Pancreas (tissue), 10 donors: ENCODE data around the gene SDF2. TPM values are rescaled to one million over a fixed set of nuclear protein-coding genes. Genes with fewer than 3 reads are reported as not detected.
"Not testable (repeated sequence)": the region's sequence is repeated elsewhere in the genome, so short reads cannot be mapped to it uniquely, and the experiment has no call there.

Experiments
- ATAC-seq, 4 donors: fragments of 200-7000 bp; cut with Tn5 transposase; one replicate each; pipeline versions ENCODE4 v1.8.0 to v1.9.1; 2020; ENCODE audit warnings: mild to moderate bottlenecking in 4 of 4, moderate library complexity in 4 of 4
- DNase-seq, 6 donors: peaks; one replicate each; pipeline ENCODE4 v3.0.0-alpha.2; 2020
- FAIRE-seq: peaks from 2 replicates; lab custom pipeline; 2012; peaks lifted over from hg19 to GRCh38; lab: Jason Lieb, UNC
- H3K27ac ChIP-seq, 4 donors: fragments of 200-600 bp; sonication (generic); 1 replicate in 3 of 4; 2 replicates in 1 of 4; pipeline versions ENCODE4 v1.5.0 to v1.8.0; 2020
- H3K27me3 ChIP-seq, 4 donors: fragments of 200-600 bp; one replicate each; pipeline ENCODE4 v1.8.0; 2021
- H3K36me3 ChIP-seq, 3 donors: fragments of 200-600 bp; sonication (generic) in 1 of 3; one replicate each; pipeline versions ENCODE4 v1.5.0 to v1.8.0; 2020 to 2021
- H3K4me1 ChIP-seq, 3 donors: fragments of 200-600 bp; one replicate each; pipeline ENCODE4 v1.8.0; 2021
- H3K4me3 ChIP-seq, 4 donors: fragments of 200-600 bp; sonication (generic) in 2 of 4; one replicate each; pipeline versions ENCODE4 v1.5.0 to v1.8.0; 2020 to 2021
- H3K9me3 ChIP-seq, 4 donors: fragments of 200-600 bp; one replicate each; pipeline ENCODE4 v1.8.0; 2021
- WGBS, 2 donors: extraction: QIAGEN DNeasy Blood & Tissue Kit; methylation state at CpG; one replicate each; pipeline ENCODE4 v1.1.7; 2013; 5-methylcytosine and 5-hydroxymethylcytosine counted together
- intact Hi-C, 3 donors: fragments of 100-400 bp; cut with DNase I; formaldehyde crosslinking; loops; one replicate each; pipeline versions ENCODE4 v1.11.1 to v1.14.2; 2022
- polyA plus RNA-seq, 2 donors: library from polyadenylated mRNA; stranded (reverse); fragments of 200-250 nt; gene quantifications; one replicate each; pipeline ENCODE4 v1.2.3, GENCODE V29; 2013
- total RNA-seq, 6 donors: library from RNA; stranded (reverse); fragmentation: NEBNext Ultra II Directional in 4 of 6; extraction: Animal tissue kit (Norgen Biotek cat#: 25700) in 4 of 6; gene quantifications; one replicate each; pipeline versions ENCODE4 v1.2.1 to v1.2.4, GENCODE V29; 2021 to 2023
- TF ChIP-seq, protein P1 (sequence below), 4 donors: fragments of 200-600 bp; sonication (generic) in 3 of 4; IDR thresholded peaks; one replicate each; pipeline versions ENCODE4 v1.5.0 to v1.8.0; 2021; ENCODE audit warnings: antibody characterized with exemption in 4 of 4
- donor health status: healthy with polysubstance abuse.
- donor health status: DM: no; HTN: no; CAD: no; lungs with moderate emphysema.
- donor health status: DM: no; HTN: no; CAD: no.
- donor health status: control.
- donor health status: control.
- donor health status: Bipolar disorder and iron deficiency.
- donor health status: DM: yes; HTN: yes; CAD: no.
- donor health status: DM: no; HTN: no; CAD: no.
- donor health status: DM: no; HTN: no; CAD: no.
- donor health status: DM: yes; HTN: yes; CAD: no.

SDF2 gene
- total and polyA plus RNA-seq, 8 donors, result 13.8 to 38.6 (median 18.7) TPM

DNA sequence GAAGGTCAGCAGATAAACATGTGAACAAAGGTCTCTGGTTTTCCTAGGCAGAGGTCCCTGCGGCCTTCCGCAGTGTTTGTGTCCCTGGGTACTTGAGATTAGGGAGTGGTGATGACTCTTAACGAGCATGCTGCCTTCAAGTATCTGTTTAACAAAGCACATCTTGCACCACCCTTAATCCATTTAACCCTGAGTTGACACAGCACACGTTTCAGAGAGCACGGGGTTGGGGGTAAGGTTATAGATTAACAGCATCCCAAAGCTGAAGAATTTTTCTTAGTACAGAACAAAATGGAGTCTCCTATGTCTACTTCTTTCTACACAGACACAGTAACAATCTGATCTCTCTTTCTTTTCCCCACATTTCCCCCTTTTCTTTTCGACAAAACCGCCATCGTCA, 3.4 kb downstream of the SDF2 start:
- DNase-seq, H3K27ac ChIP-seq, H3K9me3 ChIP-seq, intact Hi-C loops, ATAC-seq, H3K4me3 ChIP-seq, H3K36me3 ChIP-seq, FAIRE-seq, H3K27me3 ChIP-seq: not testable (repeated sequence)
- WGBS, 2 donors, result 84 to 88% methylated on average over 5 of the region's 8 CpGs
- H3K4me1 ChIP-seq, result peaks cover 4 to 14% (median 11%) of the 10 kb centered on the region in 3 donors

DNA sequence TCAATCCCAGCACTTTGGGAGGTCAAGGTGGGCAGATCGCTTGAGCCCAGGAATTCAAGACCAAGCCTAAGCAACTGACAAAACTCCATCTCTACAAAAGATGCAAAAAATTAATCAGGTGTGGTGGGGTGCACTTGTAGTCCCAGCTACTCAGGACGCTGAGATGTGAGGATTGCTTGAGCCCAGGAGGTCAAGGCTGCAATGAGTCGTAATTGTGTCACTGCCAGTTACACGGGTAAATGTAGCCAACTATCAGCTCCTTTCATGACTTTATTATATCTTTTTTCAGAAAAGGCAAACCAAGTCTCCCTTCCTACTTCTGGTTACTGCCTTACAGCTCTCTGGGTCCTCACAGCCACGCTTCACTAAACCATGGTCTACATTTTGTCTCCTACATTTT, 4.0 kb downstream of the SDF2 start:
- FAIRE-seq (no peak), ATAC-seq (no peak), DNase-seq (no peak)
- TF ChIP-seq, protein P1, sequence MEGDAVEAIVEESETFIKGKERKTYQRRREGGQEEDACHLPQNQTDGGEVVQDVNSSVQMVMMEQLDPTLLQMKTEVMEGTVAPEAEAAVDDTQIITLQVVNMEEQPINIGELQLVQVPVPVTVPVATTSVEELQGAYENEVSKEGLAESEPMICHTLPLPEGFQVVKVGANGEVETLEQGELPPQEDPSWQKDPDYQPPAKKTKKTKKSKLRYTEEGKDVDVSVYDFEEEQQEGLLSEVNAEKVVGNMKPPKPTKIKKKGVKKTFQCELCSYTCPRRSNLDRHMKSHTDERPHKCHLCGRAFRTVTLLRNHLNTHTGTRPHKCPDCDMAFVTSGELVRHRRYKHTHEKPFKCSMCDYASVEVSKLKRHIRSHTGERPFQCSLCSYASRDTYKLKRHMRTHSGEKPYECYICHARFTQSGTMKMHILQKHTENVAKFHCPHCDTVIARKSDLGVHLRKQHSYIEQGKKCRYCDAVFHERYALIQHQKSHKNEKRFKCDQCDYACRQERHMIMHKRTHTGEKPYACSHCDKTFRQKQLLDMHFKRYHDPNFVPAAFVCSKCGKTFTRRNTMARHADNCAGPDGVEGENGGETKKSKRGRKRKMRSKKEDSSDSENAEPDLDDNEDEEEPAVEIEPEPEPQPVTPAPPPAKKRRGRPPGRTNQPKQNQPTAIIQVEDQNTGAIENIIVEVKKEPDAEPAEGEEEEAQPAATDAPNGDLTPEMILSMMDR (IDR thresholded peaks at IDR 0.05), result no peak
- no peak overlapping the region for H3K27ac ChIP-seq
- 86 to 87% methylated on average over 5 of the region's 5 CpGs for WGBS, 2 donors
- H3K27me3 ChIP-seq, result no peaks in the 10 kb centered on the region
- intact Hi-C loops, result no loop called here
- no peaks in the 10 kb centered on the region for H3K9me3 ChIP-seq
- H3K36me3 ChIP-seq, result peaks cover 0 to 3% (median 0%) of the 10 kb centered on the region in 3 donors
- H3K4me1 ChIP-seq, result peaks cover 0 to 9% (median 6%) of the 10 kb centered on the region in 3 donors
- H3K4me3 ChIP-seq, result no peak overlapping the region

DNA sequence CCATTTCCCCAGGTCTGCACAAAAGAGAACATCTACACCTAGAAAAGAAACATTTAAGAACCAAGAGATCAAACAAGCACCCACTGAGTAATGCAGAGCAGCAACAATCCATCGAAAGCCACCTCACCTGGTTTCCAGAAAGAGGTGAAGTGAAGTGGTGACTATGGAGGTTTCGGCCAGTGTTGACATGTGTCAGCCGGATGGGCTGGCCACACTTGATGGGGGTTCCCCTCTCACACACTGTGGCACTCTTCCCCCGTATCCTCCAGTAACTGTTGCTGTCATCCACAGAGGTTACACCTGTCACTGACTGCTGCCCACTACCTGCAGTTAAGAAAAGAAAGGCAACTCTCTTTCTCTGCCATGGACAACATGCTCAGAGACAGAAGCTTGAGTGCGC, 6.5 kb downstream of the SDF2 start:
- no peak for DNase-seq
- ATAC-seq, result no peak
- intact Hi-C loops, result no loop called here
- WGBS, 2 donors, result 96% methylated on average over 5 of the region's 5 CpGs
- TF ChIP-seq, protein P1 (IDR thresholded peaks at IDR 0.05), result no peak
- Histone ChIP-seq H3K4me3 (no peak overlapping the region), H3K4me1 (no peaks in the 10 kb centered on the region), H3K27ac (no peak overlapping the region), H3K9me3 (no peaks in the 10 kb centered on the region), H3K27me3 (no peaks in the 10 kb centered on the region), H3K36me3 (peaks cover 0 to 3% (median 0%) of the 10 kb centered on the region in 3 donors)
- no peak for FAIRE-seq

DNA sequence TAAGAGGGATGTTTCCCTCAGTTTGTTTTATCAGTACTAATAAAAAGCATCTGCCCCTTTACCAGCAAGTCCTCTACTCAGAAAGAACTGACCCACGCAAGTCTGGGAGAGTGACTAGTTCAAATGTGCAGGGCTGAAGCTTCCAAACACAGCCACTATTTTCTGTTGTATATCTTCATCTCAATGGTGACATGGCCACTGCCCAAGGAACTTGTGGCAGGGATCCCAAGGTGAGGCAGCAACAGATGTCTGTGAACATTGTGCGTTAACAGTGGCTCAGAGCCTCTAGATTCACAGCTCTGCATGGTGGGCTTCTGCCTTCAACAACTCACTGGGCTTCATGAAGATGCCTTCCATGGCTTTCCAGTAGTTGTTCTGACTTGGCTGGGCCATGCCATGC, 13.0 kb downstream of the SDF2 start:
- TF ChIP-seq, protein P1 (IDR thresholded peaks at IDR 0.05), result no peak

DNA sequence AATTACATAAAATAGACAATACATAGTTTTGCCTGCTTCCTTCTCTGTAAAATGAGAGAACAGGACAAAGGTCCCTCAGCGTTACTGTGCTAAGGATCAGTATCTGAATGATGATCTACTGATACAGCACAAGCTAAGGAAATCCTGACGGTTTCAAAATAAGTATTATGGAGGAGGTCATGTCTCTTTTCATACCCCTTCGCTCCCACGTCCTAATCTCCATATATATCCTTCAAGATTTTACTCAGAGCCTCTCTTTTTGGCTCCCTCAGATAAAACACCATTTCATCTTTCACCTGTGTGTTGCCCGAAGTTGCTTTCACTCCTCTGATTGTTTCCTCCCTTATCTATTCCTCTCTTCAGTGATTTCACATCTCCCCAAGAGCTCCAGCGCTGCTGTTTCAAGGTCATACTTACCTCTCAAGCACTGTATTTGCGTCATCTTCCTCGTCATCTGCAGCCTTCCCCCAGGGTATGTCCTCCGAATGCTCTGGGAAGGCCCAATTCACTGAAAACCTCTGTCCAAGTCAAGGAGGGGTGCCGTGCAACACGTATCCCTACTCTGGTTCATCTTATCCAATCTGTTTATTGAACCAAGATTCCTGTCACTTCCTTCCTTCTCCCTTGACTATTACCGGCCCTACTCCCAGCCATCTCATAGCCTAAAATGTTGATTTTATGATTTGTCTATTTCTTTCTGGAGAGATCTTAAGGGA, 15.5 kb downstream of the SDF2 start:
- WGBS, 2 donors, result 27 to 29% methylated on average over 12 of the region's 12 CpGs
- no peaks in the 10 kb centered on the region for H3K27me3 ChIP-seq
- intact Hi-C loops, result no loop called here
- H3K27ac ChIP-seq, result peak overlapping the region; percentile 43 to 96 (median 78)
- H3K4me3 ChIP-seq, result peak overlapping the region in 1 of 4 donors; percentile 82
- peak in 3 of 6 donors; percentile 16 to 37 (median 34) for DNase-seq
- ATAC-seq, result peak; percentile 2 to 12 (median 8)
- TF ChIP-seq, protein P1 (IDR thresholded peaks at IDR 0.05), result no peak
- H3K36me3 ChIP-seq, result peaks cover 6 to 15% (median 8%) of the 10 kb centered on the region in 3 donors
- H3K9me3 ChIP-seq, result no peaks in the 10 kb centered on the region
- no peak for FAIRE-seq
- H3K4me1 ChIP-seq, result peaks cover 15 to 27% (median 24%) of the 10 kb centered on the region in 3 donors

More for the DNA sequence above, 13.0 kb downstream of the SDF2 start:
- no peak for ATAC-seq
- no peaks in the 10 kb centered on the region for H3K27me3 ChIP-seq
- peaks cover 11 to 17% (median 17%) of the 10 kb centered on the region in 3 donors for H3K4me1 ChIP-seq
- H3K9me3 ChIP-seq, result no peaks in the 10 kb centered on the region
- no peak overlapping the region for H3K4me3 ChIP-seq
- 46 to 52% methylated on average over 2 of the region's 2 CpGs for WGBS, 2 donors
- DNase-seq, result no peak
- intact Hi-C loops, result no loop called here
- H3K27ac ChIP-seq, result no peak overlapping the region
- peaks cover 0 to 3% (median 0%) of the 10 kb centered on the region in 3 donors for H3K36me3 ChIP-seq
- FAIRE-seq, result no peak
